ENCODE data around the gene SH3PXD2B.

DNA sequence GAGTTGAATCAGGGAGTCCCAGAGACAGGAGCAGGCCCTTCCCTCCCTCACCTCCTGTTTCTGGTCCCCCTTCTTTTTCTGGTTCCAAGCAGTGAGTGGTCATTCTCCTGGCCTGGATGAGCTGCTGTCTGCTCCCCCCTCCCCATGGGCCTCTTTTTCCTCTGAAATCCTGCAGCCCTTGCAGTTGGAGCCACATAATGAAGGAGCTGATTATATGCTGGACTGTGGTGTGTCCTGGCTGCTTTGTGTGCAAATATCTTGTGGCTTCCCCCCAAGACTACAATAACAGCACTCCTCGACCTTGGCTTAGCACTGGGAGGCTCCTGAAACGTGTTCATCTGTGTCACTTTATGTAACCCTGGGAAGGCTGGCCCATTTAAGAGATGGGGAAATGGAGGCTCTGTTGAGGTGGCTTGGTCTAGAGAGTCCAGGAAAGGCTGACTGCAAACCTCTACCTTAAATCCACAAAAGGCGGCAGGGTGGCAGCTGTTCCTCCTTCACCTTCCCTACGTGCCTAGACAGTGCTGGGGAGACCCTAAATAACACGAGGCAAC is 69.2 kb downstream of the SH3PXD2B start:
- TF ChIP-seq EZH2 (IDR thresholded peaks at IDR 0.05; ENCODE audit: insufficient read depth, poor library complexity, severe bottlenecking): no peak
- TF ChIP-seq EZH2phosphoT487 (IDR thresholded peaks at IDR 0.05; ENCODE audit: insufficient read depth, low read depth): no peak
